RCC 7860 (cell line): ENCODE measurements around the gene TOPBP1.
"Not testable (repeated sequence)": the region's sequence is repeated elsewhere in the genome, so short reads cannot be mapped to it uniquely, and the experiment has no call there.

ENCODE experiments used
- DNase-seq: peaks from one replicate; pipeline ENCODE4 v3.0.0-alpha.2; 2015; ENCODE audit warnings: low spot score
- FAIRE-seq: peaks from 2 replicates; lab custom pipeline; 2012; peaks lifted over from hg19 to GRCh38; lab: Jason Lieb, UNC

Gene TOPBP1

DNA sequence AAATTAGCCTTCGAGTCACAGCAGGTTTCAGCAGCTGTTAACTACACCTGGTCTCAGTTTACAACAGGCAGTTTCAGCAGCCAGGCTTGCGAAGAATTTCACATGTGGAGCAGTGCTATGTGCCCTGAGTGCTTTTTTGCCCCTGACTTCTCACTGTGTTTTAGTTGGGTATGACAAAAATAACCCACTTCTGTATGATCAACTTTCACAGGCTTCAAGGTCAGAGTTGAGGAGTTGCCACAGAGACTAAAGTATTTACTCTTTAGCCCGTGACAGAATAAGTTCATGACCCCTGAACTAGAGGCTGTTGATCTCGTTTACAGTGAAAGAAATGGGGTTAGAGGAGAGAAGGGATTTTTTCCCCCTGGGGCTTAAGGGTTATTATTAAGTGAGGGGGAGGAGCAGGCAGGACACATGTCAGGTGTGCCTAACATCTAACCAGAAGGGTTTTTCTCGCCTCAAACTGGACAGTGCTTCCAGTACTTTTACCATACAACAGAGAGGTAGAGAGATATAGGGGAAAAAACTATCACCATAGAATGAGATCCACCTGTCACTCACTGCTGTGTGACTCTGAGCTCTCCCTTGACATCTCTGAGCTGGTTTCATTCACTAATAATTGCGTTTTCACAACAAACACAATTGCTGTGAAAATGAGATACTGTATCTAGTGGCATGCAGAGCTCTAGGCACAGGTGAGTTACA lies 14.0 kb upstream of the TOPBP1 start:
- DNase-seq (no peak), FAIRE-seq (no peak)

DNA sequence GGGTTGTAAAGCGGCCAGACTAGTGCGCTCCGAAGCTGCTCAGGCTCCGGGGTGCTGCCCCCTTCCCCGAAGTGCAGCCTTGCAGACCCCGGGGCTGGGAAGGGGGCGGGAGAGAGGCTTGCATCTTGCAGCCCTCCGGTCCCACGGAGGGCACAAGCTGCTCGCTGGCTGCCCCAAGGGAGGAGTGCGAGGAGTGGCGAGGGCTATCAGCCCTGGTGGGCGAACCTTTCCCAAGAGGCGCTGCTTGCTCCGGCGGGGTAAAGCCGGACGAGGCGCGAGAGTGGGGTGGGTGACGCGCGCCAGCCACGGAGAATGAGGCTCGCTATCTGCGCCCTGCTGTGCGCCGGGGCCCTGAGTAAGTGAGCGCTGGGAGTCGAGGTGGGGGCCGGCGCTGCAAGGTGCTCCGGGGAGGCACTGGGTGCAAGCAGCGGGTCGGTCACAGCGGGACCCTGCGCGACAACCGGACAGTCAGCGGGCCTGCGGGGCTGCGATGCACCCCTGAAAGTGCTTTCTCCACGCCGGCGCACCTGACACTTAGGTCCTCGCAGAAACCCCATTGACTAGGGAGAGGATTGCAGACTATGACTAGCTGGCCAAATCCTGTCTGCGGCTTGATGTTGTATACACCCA lies 12.7 kb upstream of the TOPBP1 start:
- DNase-seq (no peak), FAIRE-seq (no peak)

DNA sequence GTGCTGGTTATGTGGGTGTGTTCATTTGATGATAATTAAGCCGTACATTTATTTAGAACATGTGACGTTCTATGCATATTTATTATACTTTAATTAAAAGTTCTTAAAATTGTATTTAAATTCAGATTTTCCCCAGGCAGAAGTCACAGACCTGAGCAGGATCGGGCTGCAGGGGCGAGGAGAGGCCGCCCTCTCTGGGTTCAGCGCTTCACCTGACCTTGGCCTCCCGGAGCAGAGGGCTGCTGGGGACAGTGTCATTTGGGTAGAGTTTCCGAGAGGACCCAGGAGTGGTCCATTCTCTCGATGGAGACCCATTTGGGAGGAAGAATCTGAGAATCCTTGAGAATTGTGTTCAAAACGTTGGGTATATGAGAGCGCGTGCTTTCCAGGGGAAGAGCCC lies 12.0 kb upstream of the TOPBP1 start:
- no peak for FAIRE-seq
- DNase-seq, result no peak

DNA sequence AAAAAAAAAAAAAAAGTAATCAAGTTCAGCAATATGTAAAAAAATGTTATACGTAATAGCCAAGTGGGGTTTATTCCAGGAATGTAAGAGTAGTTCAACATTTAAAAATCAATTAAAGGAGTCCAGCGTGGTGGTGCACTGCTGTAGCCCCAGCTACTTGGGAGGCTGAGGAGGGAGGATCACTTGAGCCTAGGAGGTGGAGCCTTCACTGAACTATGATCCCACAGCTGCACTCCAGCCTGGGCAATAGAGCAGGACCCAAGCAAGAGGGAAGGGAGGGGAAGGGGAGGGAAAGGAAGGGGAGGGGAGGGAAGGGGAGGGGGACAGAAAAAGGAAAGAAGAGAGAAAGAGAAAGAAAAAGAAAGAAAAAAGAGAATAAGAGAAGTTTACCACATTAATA lies 10.7 kb upstream of the TOPBP1 start:
- FAIRE-seq (no peak), DNase-seq (no peak)

DNA sequence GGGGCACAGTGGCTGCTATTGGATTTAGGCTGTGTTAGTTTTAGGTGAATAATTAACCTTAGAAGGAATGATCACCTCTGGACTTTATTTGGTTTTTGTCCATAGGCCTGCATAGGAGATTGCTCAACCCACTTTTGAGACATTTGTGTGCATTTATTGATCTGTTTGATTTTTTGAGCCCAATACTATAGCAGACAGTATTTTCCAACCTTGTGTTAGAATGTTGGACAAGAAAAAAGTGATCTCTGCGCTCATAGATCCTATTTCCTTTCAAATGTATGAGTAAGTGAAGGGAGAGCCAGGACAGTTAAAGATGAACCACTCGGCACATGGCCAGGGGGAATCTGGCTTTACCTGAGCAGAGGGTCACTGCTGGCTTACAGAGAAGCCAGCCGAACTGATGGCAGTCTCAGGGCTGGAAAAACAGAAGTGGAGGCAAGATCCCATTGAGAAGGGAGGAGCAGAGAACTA lies 8.8 kb upstream of the TOPBP1 start:
- FAIRE-seq (no peak), DNase-seq (no peak)

DNA sequence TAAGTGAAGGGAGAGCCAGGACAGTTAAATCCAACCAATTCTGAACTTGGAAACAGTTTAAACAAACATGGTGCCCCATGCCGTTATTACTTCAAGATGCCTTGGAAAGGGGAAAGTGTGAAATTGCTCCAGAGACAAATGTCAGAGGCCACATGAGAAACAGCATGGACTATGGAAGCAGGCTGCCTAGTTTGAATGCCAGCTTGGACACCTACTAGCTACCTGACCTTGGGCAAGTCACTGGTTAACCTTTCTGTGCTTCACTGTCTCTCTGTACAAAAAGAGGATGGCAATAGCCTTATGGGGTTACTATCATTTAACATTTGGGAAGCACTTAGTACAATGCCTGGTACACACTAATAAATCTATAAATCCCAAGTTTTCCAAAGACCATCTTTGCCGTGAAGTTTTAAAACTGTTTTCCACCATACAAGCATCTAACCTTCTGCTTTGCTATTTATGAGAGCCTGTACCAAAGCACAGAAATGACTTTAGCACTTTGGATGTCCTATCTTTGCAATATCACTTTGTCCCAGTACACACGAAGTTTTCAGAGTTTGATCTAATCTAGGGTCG lies 8.3 kb upstream of the TOPBP1 start:
- FAIRE-seq (no peak), DNase-seq (no peak)

DNA sequence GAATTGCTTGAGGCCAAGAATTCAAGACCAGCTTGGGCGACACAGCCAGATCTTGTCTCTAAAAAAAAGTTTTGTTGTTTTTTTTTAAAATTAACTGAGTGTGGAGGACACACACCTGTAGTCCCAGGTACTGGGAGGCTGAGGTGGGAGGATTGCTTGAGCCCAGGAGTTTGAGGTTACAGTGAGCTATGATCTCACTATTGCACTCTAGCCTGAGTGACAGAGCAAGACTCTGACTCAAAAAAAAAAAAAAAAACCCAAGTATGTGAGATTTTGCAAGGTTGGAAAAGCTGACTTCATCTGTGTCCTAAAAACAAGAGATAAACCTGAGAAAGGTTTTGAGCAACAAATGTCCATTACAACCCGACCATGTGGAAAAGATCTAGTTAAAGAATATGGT lies 5.4 kb upstream of the TOPBP1 start:
- DNase-seq (no peak), FAIRE-seq (no peak)

DNA sequence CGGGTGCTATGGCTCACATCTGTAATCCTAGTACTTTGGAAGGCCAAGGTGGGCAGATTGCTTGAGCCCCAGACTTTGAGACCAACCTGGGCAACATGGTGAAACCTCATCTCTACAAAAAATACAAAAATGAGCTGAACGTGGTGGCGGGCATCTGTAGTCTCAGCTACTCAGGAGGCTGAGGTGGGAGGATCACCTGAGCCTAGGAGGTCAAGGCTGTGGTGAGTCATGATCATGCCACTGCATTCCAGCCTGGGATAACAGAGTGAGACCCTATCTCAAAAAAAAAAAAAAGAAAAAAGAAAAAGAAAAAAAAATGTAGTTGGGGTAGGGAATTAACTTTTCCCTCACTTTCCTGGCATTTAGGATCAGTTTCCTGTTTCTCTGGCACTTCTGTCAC lies 3.4 kb upstream of the TOPBP1 start:
- FAIRE-seq, DNase-seq: not testable (repeated sequence)

DNA sequence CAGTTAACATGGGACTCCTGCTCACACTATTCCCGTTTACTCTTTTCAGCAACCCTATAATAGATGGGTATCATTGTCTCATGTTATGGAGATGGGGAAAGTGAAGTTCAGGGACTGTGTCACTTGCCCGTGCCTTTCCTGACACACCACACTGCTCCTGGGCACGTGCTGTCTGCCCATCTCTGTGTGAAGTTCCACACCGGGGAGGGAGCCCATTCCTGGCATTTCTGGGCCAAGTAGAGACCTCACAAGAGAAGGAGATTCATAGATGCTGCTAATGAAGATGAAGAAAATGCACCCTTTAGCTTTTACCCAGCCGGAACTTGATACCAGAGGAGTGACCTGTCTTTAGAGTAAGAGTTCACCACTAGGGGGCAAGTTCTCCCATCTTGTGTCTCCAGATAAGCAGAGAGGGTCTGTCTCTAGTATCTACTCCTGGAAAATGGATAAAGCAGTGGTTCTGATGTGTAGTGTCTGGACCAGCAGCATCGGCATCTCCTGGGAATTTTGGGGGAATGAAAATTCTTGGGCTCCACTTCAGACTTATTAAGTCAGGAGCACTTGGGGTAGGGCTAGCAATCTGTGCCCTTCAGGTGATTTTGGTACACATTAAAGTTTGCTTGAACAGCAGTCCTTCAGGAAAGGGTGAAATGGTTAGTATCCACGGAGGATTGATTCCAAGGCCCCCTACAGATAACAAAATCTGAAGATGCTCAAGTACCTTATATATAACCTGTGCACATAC lies 2.0 kb upstream of the TOPBP1 start:
- DNase-seq (peak; percentile 51), FAIRE-seq (no peak)

DNA sequence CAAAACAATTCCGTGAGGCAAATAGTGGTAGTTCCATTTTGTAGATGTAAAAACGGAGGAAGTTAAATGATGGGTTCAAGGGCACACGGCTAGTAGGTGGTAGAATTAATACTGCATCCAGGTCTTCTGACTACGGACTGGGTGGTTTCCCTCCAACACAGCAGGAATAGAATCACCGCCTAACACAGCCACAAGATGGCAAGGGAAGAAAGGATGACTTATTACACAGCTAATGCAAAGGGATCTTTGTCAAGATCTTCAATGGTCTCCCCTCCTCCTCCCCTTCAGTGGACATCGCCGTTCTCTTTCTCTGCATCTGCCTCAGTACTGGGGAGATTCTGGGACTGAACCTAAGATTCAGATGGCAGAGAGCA lies 524 bp upstream of the TOPBP1 start:
- no peak for FAIRE-seq
- peak; percentile 49 for DNase-seq

DNA sequence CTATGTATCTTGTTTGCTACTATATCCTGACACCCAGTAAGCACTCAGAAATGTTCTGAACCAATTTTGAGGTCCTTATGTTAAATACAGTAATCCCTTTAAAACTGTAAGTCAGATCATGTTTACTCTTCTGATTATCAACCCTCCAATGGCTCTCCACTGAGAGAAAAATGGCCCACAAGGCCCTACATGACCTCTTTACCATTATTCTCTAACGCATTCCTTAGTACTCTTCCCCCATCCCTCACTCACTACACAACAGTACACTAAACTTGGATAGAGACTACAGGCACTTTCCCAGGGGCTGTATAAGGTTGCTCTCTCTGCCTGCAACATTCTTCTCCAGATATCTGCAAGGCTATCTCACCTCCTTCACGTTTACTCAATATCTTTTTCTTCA lies 1.9 kb downstream of the TOPBP1 start:
- no peak for FAIRE-seq
- no peak for DNase-seq

DNA sequence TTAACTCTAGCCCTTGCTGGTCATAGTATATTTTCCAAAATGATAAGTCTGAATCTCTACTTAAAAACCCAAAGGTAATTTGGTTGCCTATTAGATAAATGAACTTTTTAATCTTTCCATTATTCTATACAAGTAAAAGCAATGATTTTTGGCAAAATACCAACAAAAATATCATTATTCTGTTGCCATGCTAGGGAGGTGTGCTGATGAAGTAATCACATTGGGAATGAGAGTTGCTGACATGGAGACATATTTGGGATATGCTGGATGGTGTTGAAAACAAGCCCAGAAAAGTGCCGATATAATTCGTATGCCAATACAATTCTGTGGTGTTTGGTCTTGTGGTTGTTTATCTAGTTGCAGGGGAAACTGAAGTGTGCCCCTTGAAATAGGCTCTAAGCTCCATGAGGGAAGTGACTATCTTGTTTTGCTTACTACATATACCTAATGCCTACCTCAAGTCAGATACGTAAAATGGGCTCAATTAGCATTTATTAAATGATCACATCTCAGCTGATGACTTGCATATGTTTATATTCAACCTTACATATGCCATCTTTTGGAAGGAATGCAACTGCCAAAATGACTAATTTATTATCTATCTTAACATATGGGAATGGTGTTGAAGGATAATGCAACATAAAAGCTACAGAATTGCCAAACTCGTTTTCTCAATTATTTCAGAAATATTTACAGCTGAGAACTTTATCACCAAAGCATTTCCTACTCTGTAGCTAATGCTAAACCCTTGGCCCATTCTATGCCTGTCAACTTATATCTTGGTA lies 5.8 kb downstream of the TOPBP1 start:
- DNase-seq (no peak), FAIRE-seq (no peak)

DNA sequence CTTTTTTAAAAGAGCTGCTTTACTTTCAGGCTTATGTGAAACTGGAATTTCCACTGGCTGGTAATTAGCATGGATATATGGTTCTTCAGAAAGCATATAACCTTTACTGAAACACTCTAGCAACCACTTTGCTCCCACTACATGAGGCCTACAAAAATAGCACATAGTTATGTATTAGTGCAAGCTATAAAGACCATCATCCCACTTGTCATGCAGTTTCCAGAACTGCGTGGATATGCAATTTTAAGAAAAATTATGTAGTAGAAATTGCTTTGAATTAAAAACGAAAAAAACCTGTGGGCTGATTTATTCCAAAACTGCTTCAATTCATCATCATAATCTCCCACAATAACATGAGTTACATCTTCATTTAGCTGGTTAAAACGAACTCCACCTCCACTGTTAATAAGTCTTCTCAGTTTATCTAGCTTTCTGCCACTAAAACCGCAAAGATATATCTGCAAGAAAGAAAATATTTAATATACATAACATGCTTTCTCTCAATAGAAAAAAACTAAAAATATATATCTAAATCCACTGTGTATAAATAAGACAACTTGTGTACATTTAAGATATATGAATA lies 12.2 kb downstream of the TOPBP1 start:
- no peak for DNase-seq
- peak; percentile 10 for FAIRE-seq

DNA sequence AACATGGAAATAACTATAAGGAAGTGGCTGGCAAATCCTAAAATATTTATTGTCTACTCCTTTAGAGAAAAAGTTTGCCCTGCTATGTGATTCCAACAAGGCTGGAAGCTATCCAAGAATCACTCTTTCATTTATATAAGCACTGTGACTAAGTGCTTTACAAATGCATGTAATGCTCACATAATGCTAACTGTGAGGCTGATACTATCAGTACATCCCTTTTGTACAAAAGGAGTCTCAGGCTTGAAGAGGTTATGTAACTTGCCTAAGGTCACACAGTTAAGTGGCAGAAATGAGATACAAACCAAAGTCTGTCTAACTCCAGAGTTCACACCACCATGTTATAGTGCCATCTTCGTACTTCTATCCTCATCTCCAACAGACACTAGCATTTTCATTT lies 17.0 kb downstream of the TOPBP1 start:
- FAIRE-seq (peak; percentile 76), DNase-seq (peak; percentile 60)

DNA sequence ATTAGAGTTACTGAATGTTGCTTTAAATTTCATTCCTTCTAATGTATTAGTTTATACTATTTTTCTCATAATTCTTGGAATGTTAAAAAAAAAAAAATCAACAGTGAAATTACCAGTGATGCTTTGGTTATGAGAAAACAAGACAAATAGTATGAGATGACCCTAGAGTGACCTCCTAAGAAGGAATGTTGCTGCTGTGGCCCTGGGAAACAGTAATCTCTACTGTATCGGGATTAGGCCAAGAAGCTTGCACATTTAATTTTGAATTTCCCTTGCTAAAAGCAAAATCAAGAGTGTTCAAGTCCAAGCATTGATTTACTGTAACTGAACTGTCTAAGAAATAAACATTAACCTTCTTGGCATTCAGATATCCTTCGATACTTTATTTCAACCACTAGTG lies 18.1 kb downstream of the TOPBP1 start:
- no peak for FAIRE-seq

DNA sequence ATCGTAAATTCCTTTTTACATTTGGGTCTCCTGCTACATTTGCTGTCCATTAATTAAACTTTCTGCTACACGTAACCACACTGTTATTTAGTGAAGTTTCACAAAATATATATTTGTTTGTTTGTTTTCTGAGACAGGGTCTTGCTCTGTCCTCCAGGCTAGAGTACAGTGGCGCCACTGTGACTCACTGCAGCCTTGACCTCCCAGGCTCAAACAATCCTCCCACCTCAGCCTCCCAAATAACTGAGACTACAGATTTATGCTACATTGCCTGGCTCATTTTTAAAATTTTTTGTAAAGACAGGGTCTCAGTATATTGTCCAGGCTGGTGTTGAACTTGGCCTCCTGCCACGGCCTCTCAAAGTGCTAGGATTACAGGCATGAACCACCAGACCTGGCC lies 20.5 kb downstream of the TOPBP1 start:
- no peak for FAIRE-seq
- DNase-seq, result no peak

More for the DNA sequence above, 18.1 kb downstream of the TOPBP1 start:
- no peak for DNase-seq

DNA sequence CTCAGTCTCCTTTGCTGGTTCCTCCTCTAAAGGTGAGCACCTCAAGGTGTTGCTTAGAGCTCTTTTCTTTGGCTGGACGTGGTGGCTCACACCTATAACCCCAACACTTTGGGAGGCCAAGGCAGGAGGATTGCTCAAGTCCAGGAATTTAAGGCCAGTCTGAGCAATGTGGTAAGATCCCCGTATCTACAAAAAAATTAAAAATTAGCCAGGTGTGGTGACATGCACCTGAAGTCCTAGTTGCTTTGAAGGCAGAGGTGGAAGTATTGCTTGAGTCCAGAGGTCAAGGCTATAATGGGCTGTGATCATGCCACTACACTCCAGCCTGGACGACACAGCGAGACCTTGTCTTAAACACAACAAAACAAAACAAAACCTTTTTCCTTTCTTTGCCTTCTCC lies 28.3 kb downstream of the TOPBP1 start:
- DNase-seq (no peak), FAIRE-seq (no peak)

DNA sequence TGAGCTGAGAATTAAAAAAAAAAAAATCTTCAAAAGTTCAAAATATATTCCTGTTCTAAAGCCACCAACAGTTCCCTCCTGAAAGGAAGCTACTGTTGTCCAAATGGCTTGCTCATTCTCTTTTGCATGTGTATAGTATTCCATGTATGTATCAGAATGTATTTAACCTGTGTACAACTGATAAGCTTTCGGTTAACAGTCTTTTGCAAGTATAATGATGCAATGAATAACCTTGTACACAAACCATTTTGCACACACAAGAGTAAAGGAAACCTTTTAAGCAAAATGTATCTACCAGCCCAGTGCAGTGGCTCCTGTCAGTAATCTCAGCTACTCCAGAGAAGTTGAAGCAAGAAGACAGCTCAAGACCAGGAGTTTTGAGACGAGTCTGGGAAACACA lies 32.6 kb downstream of the TOPBP1 start:
- FAIRE-seq, result no peak
- DNase-seq, result no peak

DNA sequence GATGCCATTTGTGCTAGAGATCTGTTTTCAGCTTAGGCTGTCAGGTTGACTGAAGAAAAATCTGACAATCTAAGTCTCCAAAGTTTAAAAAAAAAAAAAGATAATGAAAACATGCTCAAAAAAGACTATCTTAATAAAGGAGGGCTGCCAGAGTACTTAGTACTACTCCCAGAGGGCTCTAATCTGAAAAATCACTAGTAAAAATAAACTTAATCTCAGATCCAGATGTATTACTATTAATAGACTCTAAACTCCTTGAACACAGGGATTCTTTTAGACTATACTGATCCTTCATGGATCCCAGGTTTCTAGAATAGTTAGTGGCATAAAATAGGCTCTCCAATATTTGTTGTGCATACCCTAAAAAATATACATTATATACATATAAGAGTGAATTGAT lies 34.0 kb downstream of the TOPBP1 start:
- DNase-seq (no peak), FAIRE-seq (no peak)

DNA sequence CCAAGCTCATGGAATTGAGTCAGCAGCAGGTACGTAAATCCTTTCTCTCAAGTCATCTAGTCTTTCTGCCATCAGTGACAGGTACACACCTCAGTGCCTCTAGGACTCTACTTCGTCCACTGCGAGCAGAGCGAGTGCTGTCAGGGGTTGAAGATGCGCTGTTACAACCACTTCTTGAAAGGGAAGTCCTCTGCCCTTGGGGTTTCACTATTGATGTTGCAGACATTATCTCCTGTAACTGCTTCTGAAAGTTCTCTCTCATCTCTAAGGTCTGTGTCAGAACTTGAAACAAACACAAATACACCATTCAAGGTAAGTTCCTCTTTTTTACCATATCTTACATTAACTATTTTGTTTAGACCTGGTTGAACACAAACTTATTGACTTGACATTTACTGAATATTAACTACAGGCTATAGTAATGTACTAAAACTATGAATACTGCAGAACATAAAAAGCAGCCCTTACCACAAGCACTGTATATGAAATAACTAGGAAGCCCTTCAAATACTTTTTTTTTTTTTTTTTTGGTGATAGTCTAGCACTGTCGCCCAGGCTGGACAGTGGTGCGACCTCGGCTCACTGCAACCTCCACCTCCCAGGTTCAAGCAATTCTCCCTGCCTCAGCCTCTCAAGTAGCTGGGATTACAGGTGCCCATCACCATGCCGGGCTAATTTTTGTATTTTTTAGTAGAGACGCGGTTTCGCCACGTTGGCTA lies 41.5 kb downstream of the TOPBP1 start:
- FAIRE-seq, result no peak

More for the DNA sequence above, 41.5 kb downstream of the TOPBP1 start:
- DNase-seq, result no peak
